Measurements from ENCODE around the gene KARS1. TPM values are rescaled to one million over a fixed set of nuclear protein-coding genes. Genes with fewer than 3 reads are reported as not detected.

KARS1 gene
- total RNA-seq, 2 donors from 2014 or later = 49.8 TPM

DNA sequence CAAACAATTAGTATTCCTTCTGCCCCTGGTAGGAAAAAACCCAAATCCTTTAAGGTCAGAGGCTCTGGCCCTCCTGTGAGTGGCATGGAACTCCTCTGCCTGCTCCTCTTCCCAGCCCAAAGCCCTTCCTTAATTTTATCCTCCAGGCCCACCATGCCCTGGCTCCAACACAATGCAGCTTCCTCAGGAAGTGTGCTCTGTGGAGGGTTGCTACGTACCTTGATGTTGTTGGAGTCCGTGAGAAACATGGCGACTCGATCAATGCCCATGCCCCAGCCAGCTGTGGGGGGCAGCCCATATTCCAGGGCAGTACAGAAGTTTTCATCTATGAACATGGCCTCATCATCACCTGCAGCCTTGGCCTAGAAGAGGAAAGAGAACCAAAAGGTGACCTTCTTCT lies 19.1 kb downstream of the KARS1 start:
- H3K27ac ChIP-seq = no peak overlapping the region
- 73 to 95% methylated on average over 3 to 4 of the region's 4 CpGs for WGBS, 2 donors
- peaks cover 16 to 47% of the 10 kb centered on the region in 2 donors for H3K36me3 ChIP-seq (replicated peaks in 1 of 2; ENCODE audit: insufficient read depth in 1 of 2, low read depth in 2 of 2)
- TF ChIP-seq CTCF (IDR thresholded peaks at IDR 0.05) (no peak), POLR2A (IDR thresholded peaks at IDR 0.05) (no peak)
- ATAC-seq (no peak), DNase-seq (no peak)
- H3K9me3 ChIP-seq = no peaks in the 10 kb centered on the region
- no peaks in the 10 kb centered on the region for H3K27me3 ChIP-seq
- H3K4me3 ChIP-seq = no peak overlapping the region
- H3K4me1 ChIP-seq = no peaks in the 10 kb centered on the region
- intact Hi-C loops (cut with DNase I) = no loop called here

GRCh38 chr16:75627851-75628250 lies 19.6 kb downstream of the KARS1 start:
- Histone ChIP-seq H3K27ac (no peak overlapping the region), H3K27me3 (no peaks in the 10 kb centered on the region), H3K9me3 (no peaks in the 10 kb centered on the region), H3K4me3 (no peak overlapping the region), H3K4me1 (no peaks in the 10 kb centered on the region), H3K36me3 (replicated peaks in 1 of 2; ENCODE audit: insufficient read depth in 1 of 2, low read depth in 2 of 2) (peaks cover 16 to 42% of the 10 kb centered on the region in 2 donors)
- intact Hi-C loops (cut with DNase I) = no loop called here
- TF ChIP-seq POLR2A (IDR thresholded peaks at IDR 0.05) (no peak), CTCF (IDR thresholded peaks at IDR 0.05) (no peak)
- ATAC-seq = no peak
- no peak for DNase-seq
- WGBS, 2 donors = 53 to 75% methylated on average over 3 of the region's 3 CpGs

DNA sequence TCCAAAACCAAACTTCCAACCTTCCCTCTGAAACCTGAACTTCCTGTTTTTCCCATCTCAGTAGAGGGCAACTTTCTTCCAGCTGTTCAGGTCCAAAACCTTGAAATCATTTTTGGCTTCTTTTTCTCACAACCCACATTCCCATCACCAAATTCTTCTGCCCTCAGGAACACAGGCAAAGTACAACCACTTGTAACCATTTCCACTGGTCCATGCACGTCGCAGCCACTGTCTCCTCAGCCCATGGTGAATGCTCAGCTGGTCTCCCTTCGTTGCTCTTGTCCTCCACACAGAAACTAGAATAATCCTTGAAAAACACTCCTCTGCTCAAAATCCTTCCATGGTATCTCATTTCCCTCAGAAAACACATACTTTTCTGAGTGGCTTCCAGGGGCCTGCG lies 20.7 kb downstream of the KARS1 start:
- intact Hi-C loops (cut with DNase I) = no loop called here
- ATAC-seq (no peak), DNase-seq (no peak)
- Histone ChIP-seq H3K27ac (no peak overlapping the region), H3K36me3 (replicated peaks in 1 of 2; ENCODE audit: insufficient read depth in 1 of 2, low read depth in 2 of 2) (peaks cover 16 to 34% of the 10 kb centered on the region in 2 donors), H3K9me3 (no peaks in the 10 kb centered on the region), H3K4me1 (peaks cover 8% of the 10 kb centered on the region), H3K4me3 (no peak overlapping the region), H3K27me3 (no peaks in the 10 kb centered on the region)
- TF ChIP-seq POLR2A (IDR thresholded peaks at IDR 0.05) = no peak
- TF ChIP-seq CTCF (IDR thresholded peaks at IDR 0.05) = no peak
- WGBS, 2 donors = 89 to 90% methylated on average over 4 of the region's 4 CpGs

- WGBS, 2 donors = 66 to 70% methylated on average over 4 of the region's 4 CpGs
- DNase-seq (no peak), ATAC-seq (no peak)
- no peak for TF ChIP-seq CTCF (IDR thresholded peaks at IDR 0.05)
- TF ChIP-seq POLR2A (IDR thresholded peaks at IDR 0.05) = no peak
- no peaks in the 10 kb centered on the region for H3K9me3 ChIP-seq
- H3K4me1 ChIP-seq = peaks cover 12% of the 10 kb centered on the region
- peaks cover 10 to 22% of the 10 kb centered on the region in 2 donors for H3K36me3 ChIP-seq (replicated peaks in 1 of 2; ENCODE audit: insufficient read depth in 1 of 2, low read depth in 2 of 2)
- no peak overlapping the region for H3K4me3 ChIP-seq
- H3K27ac ChIP-seq = no peak overlapping the region
- no peaks in the 10 kb centered on the region for H3K27me3 ChIP-seq
- intact Hi-C loops (cut with DNase I) = no loop called here
These were observed 22.5 kb downstream of the KARS1 start for GRCh38 chr16:75624921-75625334.

Data from body of pancreas (tissue), 4 donors.